Caki2 (cell line): ENCODE results near the gene GNB1L. TPM values are rescaled to one million over a fixed set of nuclear protein-coding genes. Genes with fewer than 3 reads are reported as not detected.

Experiments
- DNase-seq: peaks from one replicate; pipeline ENCODE4 v3.0.0-alpha.2; 2015; ENCODE audit warnings: low read depth
- in situ Hi-C: cut with HindIII; loops from 2 replicates; pipeline ENCODE4 v1.10.0; 2016; ENCODE audit warnings: low sequenced_read_pairs, low pct_unique_long_range_greater_than_20kb, mixed read lengths
- total RNA-seq: library from RNA; depleted of rRNA; stranded (reverse); fragments of >200 nt; shearing (Covaris generic); gene quantifications from 2 replicates; pipeline ENCODE4 v1.2.3, GENCODE V29; 2014; ENCODE audit warnings: low replicate concordance

The GNB1L gene
- total RNA-seq, 1 experiment from 2014 or later, result 42.7 TPM

- no peak for DNase-seq
- in situ Hi-C loops, result no loop called here
Observed at GRCh38 chr22:19744350-19745006, 110.2 kb downstream of the GNB1L start.

GRCh38 chr22:19743651-19744050, 111.0 kb downstream of the GNB1L start:
- DNase-seq, result no peak
- in situ Hi-C loops, result no loop called here

GRCh38 chr22:19743081-19743480, 111.6 kb downstream of the GNB1L start:
- in situ Hi-C loops, result no loop called here
- no peak for DNase-seq

- in situ Hi-C loops, result no loop called here
- no peak for DNase-seq
Observed at GRCh38 chr22:19742160-19743066, 112.3 kb downstream of the GNB1L start.

- in situ Hi-C loops, result no loop called here
- DNase-seq, result no peak
Observed at GRCh38 chr22:19741053-19741452, 113.6 kb downstream of the GNB1L start.

GRCh38 chr22:19740586-19740985, 114.1 kb downstream of the GNB1L start:
- in situ Hi-C loops, result no loop called here
- DNase-seq, result no peak

GRCh38 chr22:19739911-19740449, 114.7 kb downstream of the GNB1L start:
- DNase-seq, result no peak
- in situ Hi-C loops, result no loop called here

GRCh38 chr22:19739448-19739895, 115.2 kb downstream of the GNB1L start:
- no peak for DNase-seq
- in situ Hi-C loops, result no loop called here

GRCh38 chr22:19738664-19739447, 115.8 kb downstream of the GNB1L start:
- in situ Hi-C loops, result no loop called here

GRCh38 chr22:19737846-19738663, 116.6 kb downstream of the GNB1L start:
- in situ Hi-C loops, result no loop called here
- no peak for DNase-seq

More at GRCh38 chr22:19738664-19739447, 115.8 kb downstream of the GNB1L start:
- DNase-seq, result no peak

- DNase-seq, result no peak
- in situ Hi-C loops, result no loop called here
Observed at GRCh38 chr22:19735665-19736510, 118.8 kb downstream of the GNB1L start.

- in situ Hi-C loops, result no loop called here
Observed at GRCh38 chr22:19734837-19735382, 119.8 kb downstream of the GNB1L start.

GRCh38 chr22:19734163-19734562, 120.5 kb downstream of the GNB1L start:
- in situ Hi-C loops, result no loop called here

More at GRCh38 chr22:19734837-19735382, 119.8 kb downstream of the GNB1L start:
- DNase-seq, result no peak

GRCh38 chr22:19733755-19734154, 120.9 kb downstream of the GNB1L start:
- no peak for DNase-seq
- in situ Hi-C loops, result no loop called here

More at GRCh38 chr22:19734163-19734562, 120.5 kb downstream of the GNB1L start:
- DNase-seq, result no peak
